ENCODE measurements around the gene HAUS5.

Gene HAUS5, protein sequence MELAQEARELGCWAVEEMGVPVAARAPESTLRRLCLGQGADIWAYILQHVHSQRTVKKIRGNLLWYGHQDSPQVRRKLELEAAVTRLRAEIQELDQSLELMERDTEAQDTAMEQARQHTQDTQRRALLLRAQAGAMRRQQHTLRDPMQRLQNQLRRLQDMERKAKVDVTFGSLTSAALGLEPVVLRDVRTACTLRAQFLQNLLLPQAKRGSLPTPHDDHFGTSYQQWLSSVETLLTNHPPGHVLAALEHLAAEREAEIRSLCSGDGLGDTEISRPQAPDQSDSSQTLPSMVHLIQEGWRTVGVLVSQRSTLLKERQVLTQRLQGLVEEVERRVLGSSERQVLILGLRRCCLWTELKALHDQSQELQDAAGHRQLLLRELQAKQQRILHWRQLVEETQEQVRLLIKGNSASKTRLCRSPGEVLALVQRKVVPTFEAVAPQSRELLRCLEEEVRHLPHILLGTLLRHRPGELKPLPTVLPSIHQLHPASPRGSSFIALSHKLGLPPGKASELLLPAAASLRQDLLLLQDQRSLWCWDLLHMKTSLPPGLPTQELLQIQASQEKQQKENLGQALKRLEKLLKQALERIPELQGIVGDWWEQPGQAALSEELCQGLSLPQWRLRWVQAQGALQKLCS

GRCh38 chr19:35612559-35613321 lies at the start of gene HAUS5:
Gene HAUS5, plus strand, starts transcription at chr19:35612735. Its CDS starts 60 bp downstream, at chr19:35612795.
- peak within 1 kb of the TSS; percentile 73; the same call in 1 of the 2 replicates for H3K27ac ChIP-seq
- TF ChIP-seq, protein P1, sequence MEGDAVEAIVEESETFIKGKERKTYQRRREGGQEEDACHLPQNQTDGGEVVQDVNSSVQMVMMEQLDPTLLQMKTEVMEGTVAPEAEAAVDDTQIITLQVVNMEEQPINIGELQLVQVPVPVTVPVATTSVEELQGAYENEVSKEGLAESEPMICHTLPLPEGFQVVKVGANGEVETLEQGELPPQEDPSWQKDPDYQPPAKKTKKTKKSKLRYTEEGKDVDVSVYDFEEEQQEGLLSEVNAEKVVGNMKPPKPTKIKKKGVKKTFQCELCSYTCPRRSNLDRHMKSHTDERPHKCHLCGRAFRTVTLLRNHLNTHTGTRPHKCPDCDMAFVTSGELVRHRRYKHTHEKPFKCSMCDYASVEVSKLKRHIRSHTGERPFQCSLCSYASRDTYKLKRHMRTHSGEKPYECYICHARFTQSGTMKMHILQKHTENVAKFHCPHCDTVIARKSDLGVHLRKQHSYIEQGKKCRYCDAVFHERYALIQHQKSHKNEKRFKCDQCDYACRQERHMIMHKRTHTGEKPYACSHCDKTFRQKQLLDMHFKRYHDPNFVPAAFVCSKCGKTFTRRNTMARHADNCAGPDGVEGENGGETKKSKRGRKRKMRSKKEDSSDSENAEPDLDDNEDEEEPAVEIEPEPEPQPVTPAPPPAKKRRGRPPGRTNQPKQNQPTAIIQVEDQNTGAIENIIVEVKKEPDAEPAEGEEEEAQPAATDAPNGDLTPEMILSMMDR (conservative IDR thresholded peaks at IDR 0.05), result 0 out of 2 replicates have a peak, but pooled peaks have one; percentile 17

GRCh38 chr19:35562776-35563175 lies 49.8 kb upstream of the HAUS5 start:
- H3K27ac ChIP-seq, result no peak overlapping the region
- TF ChIP-seq, protein P1 (conservative IDR thresholded peaks at IDR 0.05), result no peak

DNA sequence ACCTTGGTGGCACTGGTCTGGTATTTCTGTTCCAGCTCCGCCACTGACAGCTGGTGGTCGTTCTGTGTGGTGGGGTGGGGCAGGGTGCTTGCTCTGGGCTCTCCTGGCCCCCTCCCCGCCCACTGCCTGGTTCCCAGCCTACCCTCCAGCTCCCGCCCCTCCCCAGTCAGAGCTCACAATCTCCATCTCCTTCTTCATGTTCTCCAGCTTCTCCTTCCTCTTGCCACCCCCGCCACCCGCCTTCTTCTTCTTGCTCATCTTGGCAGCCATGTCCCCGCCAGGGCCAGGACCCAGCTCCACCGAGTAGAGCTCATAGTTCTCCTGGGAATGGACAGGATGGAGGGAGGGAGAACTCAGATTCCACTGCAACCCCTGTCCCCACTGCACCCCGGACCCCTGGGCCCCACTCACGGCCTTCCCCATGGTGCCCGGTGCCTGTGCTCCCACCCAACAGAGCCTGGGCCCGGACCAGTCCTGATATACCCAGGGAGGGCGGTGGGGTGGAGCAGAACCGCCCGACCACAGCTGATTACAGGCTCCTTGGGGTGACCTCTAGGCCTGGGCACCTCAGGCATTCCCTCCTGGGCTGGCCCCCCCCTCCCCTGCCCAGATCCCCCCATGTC lies 49.2 kb upstream of the HAUS5 start, which contains the start of gene ATP4A:
Gene ATP4A (minus strand): TSS at position 452 of the 623 bp plus-strand sequence. CDS start 29 bp downstream, at position 423.
- TF ChIP-seq, protein P1 (conservative IDR thresholded peaks at IDR 0.05), result no peak
- H3K27ac ChIP-seq, result no peak within 1 kb of the TSS

DNA sequence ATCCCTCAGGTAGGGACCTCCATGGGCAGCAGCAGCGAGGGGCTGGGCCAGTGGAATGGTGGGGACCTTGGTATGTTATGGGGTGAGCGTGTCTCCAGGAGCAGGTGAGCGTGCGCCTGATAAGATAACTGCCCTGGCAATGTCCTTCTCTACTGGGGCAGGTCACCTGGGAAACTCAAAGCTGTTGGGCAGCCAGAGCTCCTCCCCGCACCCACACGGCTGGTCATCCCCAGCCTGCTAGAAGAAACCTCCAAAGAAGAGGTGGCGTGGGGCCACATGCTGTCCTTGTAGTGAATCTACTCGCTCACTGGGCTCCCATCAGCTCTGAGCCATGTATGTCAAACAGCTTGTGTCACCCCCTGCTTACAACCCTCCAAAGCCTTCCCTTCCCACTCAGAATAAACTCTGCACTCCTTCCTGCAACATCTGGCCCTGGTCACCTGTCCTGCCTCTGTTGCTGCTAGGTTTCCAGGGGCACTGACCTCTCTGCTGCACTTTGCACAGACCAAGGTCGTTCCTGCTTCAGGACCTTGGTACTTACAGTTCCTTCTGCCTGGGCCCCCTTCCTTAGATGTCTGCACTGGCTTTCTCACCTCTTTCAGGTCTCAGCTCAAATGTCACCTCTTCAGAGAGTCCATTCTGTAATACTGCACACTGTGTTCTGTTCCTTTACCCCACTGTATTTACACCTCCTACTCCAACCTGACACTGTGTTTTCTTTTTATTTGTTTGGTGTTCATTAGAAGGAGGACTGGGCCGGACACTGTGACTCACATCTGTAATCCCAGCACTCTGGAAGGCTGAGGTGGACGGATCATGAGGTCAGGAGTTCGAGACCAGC lies 47.3 kb upstream of the HAUS5 start:
- no peak overlapping the region for H3K27ac ChIP-seq
- TF ChIP-seq, protein P1 (conservative IDR thresholded peaks at IDR 0.05), result no peak

GRCh38 chr19:35566738-35567137 lies 45.8 kb upstream of the HAUS5 start:
- no peak overlapping the region for H3K27ac ChIP-seq
- TF ChIP-seq, protein P1 (conservative IDR thresholded peaks at IDR 0.05), result no peak

GRCh38 chr19:35569281-35569781 lies 43.2 kb upstream of the HAUS5 start:
- H3K27ac ChIP-seq, result no peak overlapping the region
- TF ChIP-seq, protein P1 (conservative IDR thresholded peaks at IDR 0.05), result no peak
